ENCODE measurements around the gene FAM107B. TPM values are rescaled to one million over a fixed set of nuclear protein-coding genes. Genes with fewer than 3 reads are reported as not detected.

FAM107B gene
- total RNA-seq, 1 experiment from 2014 or later, result 144 TPM

DNA sequence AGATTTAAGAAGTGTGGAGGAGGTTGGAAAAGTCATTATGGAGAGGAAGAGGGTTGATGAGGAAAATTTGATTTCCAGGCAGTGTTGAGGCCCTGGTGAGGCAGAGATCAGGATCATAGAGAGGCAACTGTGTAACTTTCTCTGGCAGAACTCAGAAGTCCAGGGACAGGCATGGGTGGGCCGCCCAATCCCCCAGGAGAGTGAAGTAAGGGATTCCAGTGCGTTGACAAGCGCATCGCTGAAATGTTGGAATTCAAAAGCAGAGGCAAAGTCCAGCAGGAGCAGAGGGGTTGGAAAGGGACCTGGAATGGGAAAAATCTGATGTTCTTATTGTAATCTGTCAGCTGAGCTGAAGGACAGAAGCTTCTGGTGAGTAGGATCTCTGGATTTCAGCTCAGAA, 207.3 kb downstream of the FAM107B start:
- peaks cover 37% of the 10 kb centered on the region for H3F3A ChIP-seq (ENCODE audit: insufficient read depth, low read depth)
- TF ChIP-seq, protein P1, sequence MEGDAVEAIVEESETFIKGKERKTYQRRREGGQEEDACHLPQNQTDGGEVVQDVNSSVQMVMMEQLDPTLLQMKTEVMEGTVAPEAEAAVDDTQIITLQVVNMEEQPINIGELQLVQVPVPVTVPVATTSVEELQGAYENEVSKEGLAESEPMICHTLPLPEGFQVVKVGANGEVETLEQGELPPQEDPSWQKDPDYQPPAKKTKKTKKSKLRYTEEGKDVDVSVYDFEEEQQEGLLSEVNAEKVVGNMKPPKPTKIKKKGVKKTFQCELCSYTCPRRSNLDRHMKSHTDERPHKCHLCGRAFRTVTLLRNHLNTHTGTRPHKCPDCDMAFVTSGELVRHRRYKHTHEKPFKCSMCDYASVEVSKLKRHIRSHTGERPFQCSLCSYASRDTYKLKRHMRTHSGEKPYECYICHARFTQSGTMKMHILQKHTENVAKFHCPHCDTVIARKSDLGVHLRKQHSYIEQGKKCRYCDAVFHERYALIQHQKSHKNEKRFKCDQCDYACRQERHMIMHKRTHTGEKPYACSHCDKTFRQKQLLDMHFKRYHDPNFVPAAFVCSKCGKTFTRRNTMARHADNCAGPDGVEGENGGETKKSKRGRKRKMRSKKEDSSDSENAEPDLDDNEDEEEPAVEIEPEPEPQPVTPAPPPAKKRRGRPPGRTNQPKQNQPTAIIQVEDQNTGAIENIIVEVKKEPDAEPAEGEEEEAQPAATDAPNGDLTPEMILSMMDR (conservative IDR thresholded peaks at IDR 0.05), result no peak
- TF ChIP-seq EZH2 (IDR thresholded peaks at IDR 0.05; ENCODE audit: low read depth), result no peak
- no peak overlapping the region for H3K4me2 ChIP-seq
- peaks cover 55% of the 10 kb centered on the region for H4K20me1 ChIP-seq (ENCODE audit: insufficient read depth)
- H3K79me2 ChIP-seq (ENCODE audit: low read depth), result peaks cover 98% of the 10 kb centered on the region
- no peaks in the 10 kb centered on the region for H3K9me2 ChIP-seq (ENCODE audit: insufficient read depth)
- no peak overlapping the region for H3K4me3 ChIP-seq
- H3K4me1 ChIP-seq (replicated peaks; ENCODE audit: insufficient read depth), result peaks cover 31% of the 10 kb centered on the region
- no peaks in the 10 kb centered on the region for H3K9me3 ChIP-seq (ENCODE audit: insufficient read depth, low read depth)
- H2AFZ ChIP-seq, result no peak overlapping the region
- intact Hi-C loops (cut with micrococcal nuclease; ENCODE audit: unreplicated experiment), result no loop called here
- CTCF ChIA-PET, result no interaction called here
- no peak overlapping the region for H3K27ac ChIP-seq
- H3K27me3 ChIP-seq (ENCODE audit: insufficient read depth, low read depth), result no peaks in the 10 kb centered on the region
- BruUV-seq (replicated peaks), result no TSS peak
- DNase-seq, result no peak
- H3K36me3 ChIP-seq (ENCODE audit: low read depth), result peaks cover 24% of the 10 kb centered on the region
- POLR2A ChIA-PET (ENCODE audit: unreplicated experiment), result no interaction called here

DNA sequence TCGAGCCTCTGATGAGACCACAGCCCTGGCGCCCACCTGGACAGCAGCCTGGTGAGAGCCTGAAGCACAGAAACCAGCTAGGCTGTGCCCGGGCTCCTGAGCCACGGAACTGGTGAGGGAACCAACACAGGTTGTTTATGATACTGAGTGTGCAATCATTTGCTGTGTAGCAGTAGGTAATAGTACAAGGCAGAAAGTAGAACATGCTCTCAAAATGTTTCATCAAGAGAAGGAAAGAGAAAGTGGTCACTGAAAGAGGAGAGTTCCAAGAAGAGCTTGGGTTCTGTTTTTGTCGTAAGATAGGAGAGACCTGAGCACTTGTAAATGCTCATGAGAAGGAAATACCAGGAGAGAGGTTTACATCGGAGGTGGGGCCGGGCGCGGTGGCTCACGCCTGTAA, 208.2 kb downstream of the FAM107B start:
- H3K79me2 ChIP-seq (ENCODE audit: low read depth), result peaks cover 98% of the 10 kb centered on the region
- H3K36me3 ChIP-seq (ENCODE audit: low read depth), result peaks cover 30% of the 10 kb centered on the region
- intact Hi-C loops (cut with micrococcal nuclease; ENCODE audit: unreplicated experiment), result no loop called here
- DNase-seq, result no peak
- no peak overlapping the region for H2AFZ ChIP-seq
- H3K27me3 ChIP-seq (ENCODE audit: insufficient read depth, low read depth), result no peaks in the 10 kb centered on the region
- peaks cover 38% of the 10 kb centered on the region for H3F3A ChIP-seq (ENCODE audit: insufficient read depth, low read depth)
- ChIA-PET POLR2A (ENCODE audit: unreplicated experiment) (no interaction called here), CTCF (no interaction called here)
- H3K9me3 ChIP-seq (ENCODE audit: insufficient read depth, low read depth), result no peaks in the 10 kb centered on the region
- no peak for TF ChIP-seq EZH2 (IDR thresholded peaks at IDR 0.05; ENCODE audit: low read depth)
- TF ChIP-seq, protein P1 (conservative IDR thresholded peaks at IDR 0.05), result no peak
- H3K9me2 ChIP-seq (ENCODE audit: insufficient read depth), result no peaks in the 10 kb centered on the region
- H3K4me3 ChIP-seq, result no peak overlapping the region
- no peak overlapping the region for H3K27ac ChIP-seq
- H4K20me1 ChIP-seq (ENCODE audit: insufficient read depth), result peaks cover 46% of the 10 kb centered on the region
- BruUV-seq (replicated peaks), result no TSS peak
- peaks cover 31% of the 10 kb centered on the region for H3K4me1 ChIP-seq (replicated peaks; ENCODE audit: insufficient read depth)
- H3K4me2 ChIP-seq, result no peak overlapping the region

DNA sequence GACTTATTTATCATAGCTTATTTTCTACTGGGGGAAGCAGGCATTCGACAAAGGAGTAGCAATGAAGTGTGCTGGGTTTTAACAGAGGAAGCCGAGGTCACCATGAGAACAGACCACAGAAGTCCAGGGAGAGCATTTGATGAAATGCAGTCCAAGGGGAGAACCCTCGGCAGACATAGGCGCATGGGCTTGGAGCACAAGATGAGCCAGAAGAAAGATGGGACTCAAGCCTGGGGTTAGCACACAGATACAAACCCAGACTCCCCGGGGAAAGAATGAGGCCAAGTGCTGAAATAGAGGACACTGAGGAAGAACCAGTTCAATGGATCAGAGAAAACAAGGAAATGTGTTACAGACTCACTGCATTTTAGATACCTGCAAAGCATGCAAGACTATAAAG, 209.5 kb downstream of the FAM107B start:
- intact Hi-C loops (cut with micrococcal nuclease; ENCODE audit: unreplicated experiment), result no loop called here
- H3K27ac ChIP-seq, result no peak overlapping the region
- peaks cover 98% of the 10 kb centered on the region for H3K79me2 ChIP-seq (ENCODE audit: low read depth)
- peaks cover 21% of the 10 kb centered on the region for H3K36me3 ChIP-seq (ENCODE audit: low read depth)
- H3K4me1 ChIP-seq (replicated peaks; ENCODE audit: insufficient read depth), result peaks cover 36% of the 10 kb centered on the region
- no peaks in the 10 kb centered on the region for H3K27me3 ChIP-seq (ENCODE audit: insufficient read depth, low read depth)
- H4K20me1 ChIP-seq (ENCODE audit: insufficient read depth), result peaks cover 42% of the 10 kb centered on the region; the same call in 1 of the 2 replicates
- TF ChIP-seq EZH2 (IDR thresholded peaks at IDR 0.05; ENCODE audit: low read depth), result no peak
- TF ChIP-seq, protein P1 (conservative IDR thresholded peaks at IDR 0.05), result no peak
- no peak for DNase-seq
- peaks cover 42% of the 10 kb centered on the region for H3F3A ChIP-seq (ENCODE audit: insufficient read depth, low read depth)
- H3K4me2 ChIP-seq, result no peak overlapping the region
- no peak overlapping the region for H3K4me3 ChIP-seq
- no TSS peak for BruUV-seq (replicated peaks)
- H2AFZ ChIP-seq, result no peak overlapping the region
- ChIA-PET POLR2A (ENCODE audit: unreplicated experiment) (no interaction called here), CTCF (no interaction called here)
- no peaks in the 10 kb centered on the region for H3K9me2 ChIP-seq (ENCODE audit: insufficient read depth)
- no peaks in the 10 kb centered on the region for H3K9me3 ChIP-seq (ENCODE audit: insufficient read depth, low read depth)

All from PC-9 (cell line).